ENCODE measurements around the gene ITPRIPL2. TPM values are rescaled to one million over a fixed set of nuclear protein-coding genes. Genes with fewer than 3 reads are reported as not detected.

Gene ITPRIPL2
- total RNA-seq, 4 donors from 2014 or later = 22.9 to 79.3 (median 48.0) TPM

DNA sequence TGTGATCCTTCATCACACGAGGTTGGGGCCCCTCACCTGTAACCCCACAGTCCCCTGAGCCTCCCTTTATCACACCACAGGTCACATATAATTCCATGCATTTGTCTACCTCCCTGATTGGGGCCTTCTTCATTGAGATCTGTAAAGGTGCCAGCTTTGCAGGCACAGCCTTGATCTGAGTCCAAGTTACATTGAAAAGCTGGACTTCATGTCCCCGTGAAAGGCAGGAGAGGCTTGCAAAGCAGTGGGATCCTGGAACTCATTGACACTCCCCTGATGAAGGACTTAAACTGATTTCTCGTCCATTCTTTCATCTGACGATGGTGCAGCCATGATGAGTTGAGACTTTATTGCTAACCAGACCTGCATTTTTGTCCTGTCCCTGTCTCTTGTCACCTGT lies 50.5 kb downstream of the ITPRIPL2 start:
- no peak overlapping the region for H3K27ac ChIP-seq
- no peaks in the 10 kb centered on the region for H3K9me3 ChIP-seq
- no peaks in the 10 kb centered on the region for H3K36me3 ChIP-seq
- TF ChIP-seq EP300 (IDR thresholded peaks at IDR 0.05; ENCODE audit: low read depth) = no peak
- TF ChIP-seq, protein P1, sequence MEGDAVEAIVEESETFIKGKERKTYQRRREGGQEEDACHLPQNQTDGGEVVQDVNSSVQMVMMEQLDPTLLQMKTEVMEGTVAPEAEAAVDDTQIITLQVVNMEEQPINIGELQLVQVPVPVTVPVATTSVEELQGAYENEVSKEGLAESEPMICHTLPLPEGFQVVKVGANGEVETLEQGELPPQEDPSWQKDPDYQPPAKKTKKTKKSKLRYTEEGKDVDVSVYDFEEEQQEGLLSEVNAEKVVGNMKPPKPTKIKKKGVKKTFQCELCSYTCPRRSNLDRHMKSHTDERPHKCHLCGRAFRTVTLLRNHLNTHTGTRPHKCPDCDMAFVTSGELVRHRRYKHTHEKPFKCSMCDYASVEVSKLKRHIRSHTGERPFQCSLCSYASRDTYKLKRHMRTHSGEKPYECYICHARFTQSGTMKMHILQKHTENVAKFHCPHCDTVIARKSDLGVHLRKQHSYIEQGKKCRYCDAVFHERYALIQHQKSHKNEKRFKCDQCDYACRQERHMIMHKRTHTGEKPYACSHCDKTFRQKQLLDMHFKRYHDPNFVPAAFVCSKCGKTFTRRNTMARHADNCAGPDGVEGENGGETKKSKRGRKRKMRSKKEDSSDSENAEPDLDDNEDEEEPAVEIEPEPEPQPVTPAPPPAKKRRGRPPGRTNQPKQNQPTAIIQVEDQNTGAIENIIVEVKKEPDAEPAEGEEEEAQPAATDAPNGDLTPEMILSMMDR (IDR thresholded peaks at IDR 0.05) = no peak
- no peak for TF ChIP-seq POLR2A (IDR thresholded peaks at IDR 0.05)
- TF ChIP-seq POLR2AphosphoS5 (IDR thresholded peaks at IDR 0.05) = no peak
- H3K4me3 ChIP-seq = no peak overlapping the region
- H3K4me1 ChIP-seq = peaks cover 0 to 19% (median 18%) of the 10 kb centered on the region in 4 donors
- peaks cover 15% of the 10 kb centered on the region for H3K27me3 ChIP-seq
- 33 to 71% methylated on average over 1 to 4 of the region's 4 CpGs for WGBS, 2 donors (ENCODE audit: low coverage in 1 of 2)
- intact Hi-C loops (cut with DNase I; ENCODE audit: low total_unique reads) = no loop called here
- in situ Hi-C loops (cut with MboI; ENCODE audit: low pct_ligation_motif_present in 1 of 4, low pct_unique_long_range_greater_than_20kb in 1 of 4, low sequenced_read_pairs in 3 of 4) = no loop called here
- no peak for DNase-seq

GRCh38 chr16:19165101-19165500 lies 51.3 kb downstream of the ITPRIPL2 start:
- no peak for DNase-seq
- in situ Hi-C loops (cut with MboI; ENCODE audit: low pct_ligation_motif_present in 1 of 4, low pct_unique_long_range_greater_than_20kb in 1 of 4, low sequenced_read_pairs in 3 of 4) = no loop called here
- no peak overlapping the region for H3K27ac ChIP-seq
- WGBS, 2 donors (ENCODE audit: low coverage in 1 of 2) = 78% methylated on average over 5 of the region's 5 CpGs; no CpG with 5 or more reads in 1 of the 2 donors
- no peak overlapping the region for H3K4me3 ChIP-seq
- H3K27me3 ChIP-seq = peaks cover 16% of the 10 kb centered on the region
- intact Hi-C loops (cut with DNase I; ENCODE audit: low total_unique reads) = no loop called here
- TF ChIP-seq, protein P1 (IDR thresholded peaks at IDR 0.05) = no peak
- no peak for TF ChIP-seq POLR2AphosphoS5 (IDR thresholded peaks at IDR 0.05)
- TF ChIP-seq EP300 (IDR thresholded peaks at IDR 0.05; ENCODE audit: low read depth) = no peak
- no peaks in the 10 kb centered on the region for H3K9me3 ChIP-seq
- no peaks in the 10 kb centered on the region for H3K36me3 ChIP-seq
- H3K4me1 ChIP-seq = peaks cover 0 to 23% (median 21%) of the 10 kb centered on the region in 4 donors

GRCh38 chr16:19166500-19166899 lies 52.7 kb downstream of the ITPRIPL2 start:
- intact Hi-C loops (cut with DNase I; ENCODE audit: low total_unique reads) = no loop called here
- WGBS, 2 donors (ENCODE audit: low coverage in 1 of 2) = 78% methylated on average over 2 of the region's 2 CpGs; no CpG with 5 or more reads in 1 of the 2 donors

GRCh38 chr16:19167710-19168370 lies 54.1 kb downstream of the ITPRIPL2 start, which contains the start of gene SYT17:
Gene SYT17, plus strand, starts transcription at chr16:19168240. Its CDS starts 407 bp downstream, at chr16:19168647.
- Histone ChIP-seq H3K4me3 (peak within 1 kb of the TSS; percentile 40 to 57 (median 56)), H3K27ac (peak within 1 kb of the TSS; percentile 68 to 78 (median 72)), H3K27me3 (peaks cover 16% of the 10 kb centered on the region), H3K36me3 (no peaks in the 10 kb centered on the region), H3K9me3 (no peaks in the 10 kb centered on the region), H3K4me1 (peaks cover 0 to 23% (median 21%) of the 10 kb centered on the region in 4 donors)
- intact Hi-C loops (cut with DNase I; ENCODE audit: low total_unique reads) (no loop called here), in situ Hi-C loops (cut with MboI; ENCODE audit: low pct_ligation_motif_present in 1 of 4, low pct_unique_long_range_greater_than_20kb in 1 of 4, low sequenced_read_pairs in 3 of 4) (no loop called here)
- 0% methylated on average over 46 of the region's 63 CpGs; no CpG with 5 or more reads in 1 of the 2 donors for WGBS, 2 donors (ENCODE audit: low coverage in 1 of 2)
- DNase-seq = peak; percentile 83
- TF ChIP-seq, protein P1 (IDR thresholded peaks at IDR 0.05) = peak; percentile 40 to 84 (median 68)
- TF ChIP-seq POLR2AphosphoS5 (IDR thresholded peaks at IDR 0.05) = peak in 2 of 3 donors; percentile 28 to 70
- TF ChIP-seq EP300 (IDR thresholded peaks at IDR 0.05; ENCODE audit: low read depth) = no peak
- peak; percentile 35 for TF ChIP-seq POLR2A (IDR thresholded peaks at IDR 0.05)

More at GRCh38 chr16:19166500-19166899, 52.7 kb downstream of the ITPRIPL2 start:
- TF ChIP-seq, protein P1 (IDR thresholded peaks at IDR 0.05) = no peak
- no peak for TF ChIP-seq POLR2AphosphoS5 (IDR thresholded peaks at IDR 0.05)
- TF ChIP-seq POLR2A (IDR thresholded peaks at IDR 0.05) = no peak
- TF ChIP-seq EP300 (IDR thresholded peaks at IDR 0.05; ENCODE audit: low read depth) = no peak
- in situ Hi-C loops (cut with MboI; ENCODE audit: low pct_ligation_motif_present in 1 of 4, low pct_unique_long_range_greater_than_20kb in 1 of 4, low sequenced_read_pairs in 3 of 4) = no loop called here
- no peak for DNase-seq
- H3K4me1 ChIP-seq = peaks cover 0 to 23% (median 21%) of the 10 kb centered on the region in 4 donors
- peaks cover 16% of the 10 kb centered on the region for H3K27me3 ChIP-seq
- H3K36me3 ChIP-seq = no peaks in the 10 kb centered on the region
- H3K9me3 ChIP-seq = no peaks in the 10 kb centered on the region
- no peak overlapping the region for H3K27ac ChIP-seq
- no peak overlapping the region for H3K4me3 ChIP-seq

All from transverse colon (tissue), 4 donors.